Natural killer cell (primary cell): Measurements from ENCODE around the gene SRSF6. TPM values are rescaled to one million over a fixed set of nuclear protein-coding genes. Genes with fewer than 3 reads are reported as not detected.
A peak's percentile ranks its signal among the peaks of the same experiment; 100 is the strongest.

ENCODE experiments used
- ATAC-seq, 3 donors: fragments of 150-1000 bp in 2 of 3; fragments of 200-7000 bp in 1 of 3; cut with Tn5 transposase; 1 replicate in 1 of 3; 2 replicates in 2 of 3; pipeline ENCODE4 v1.10.0; 2021; ENCODE audit warnings: mild to moderate bottlenecking in 2 of 3, moderate library complexity in 2 of 3
- DNase-seq, 2 donors: peaks; one replicate each; pipeline versions ENCODE4 v3.0.0 to v3.0.0-alpha.2; 2013 to 2021; ENCODE audit warnings: mixed read lengths in 1 of 2
- H3K27ac ChIP-seq: one replicate; pipeline ENCODE4 v1.5.1; 2013; ENCODE audit warnings: mild to moderate bottlenecking, low read length
- H3K27me3 ChIP-seq: one replicate; pipeline ENCODE4 v1.6.1; 2013; ENCODE audit warnings: low read length; ENCODE audit not compliant: control insufficient read depth, insufficient read depth
- H3K36me3 ChIP-seq: one replicate; pipeline ENCODE4 v1.6.1; 2013; ENCODE audit warnings: low read length; ENCODE audit not compliant: control insufficient read depth, insufficient read depth
- H3K4me1 ChIP-seq: one replicate; pipeline ENCODE4 v1.6.1; 2013; ENCODE audit warnings: low read length; ENCODE audit not compliant: control insufficient read depth, insufficient read depth
- H3K4me3 ChIP-seq: one replicate; pipeline ENCODE4 v1.5.1; 2013; ENCODE audit warnings: low read length
- H3K9me3 ChIP-seq: one replicate; pipeline ENCODE4 v1.6.1; 2013; ENCODE audit warnings: low read length; ENCODE audit not compliant: control insufficient read depth, insufficient read depth
- H3K27ac Mint-ChIP-seq, 2 donors: one replicate each; pipeline ENCODE4 v1.8.0; 2022; ENCODE audit warnings: mild to moderate bottlenecking in 2 of 2, mixed read lengths in 2 of 2, moderate library complexity in 1 of 2
- H3K27me3 Mint-ChIP-seq, 2 donors: one replicate each; pipeline ENCODE4 v1.8.0; 2022; ENCODE audit warnings: low read depth in 2 of 2, mixed read lengths in 2 of 2
- H3K36me3 Mint-ChIP-seq: one replicate; pipeline ENCODE4 v1.8.0; 2022; ENCODE audit warnings: mixed read lengths
- H3K4me1 Mint-ChIP-seq, 2 donors: one replicate each; pipeline ENCODE4 v1.8.0; 2022; ENCODE audit warnings: mixed read lengths in 2 of 2
- H3K4me3 Mint-ChIP-seq: one replicate; pipeline ENCODE4 v1.8.0; 2022; ENCODE audit warnings: mild to moderate bottlenecking, moderate library complexity, mixed read lengths
- H3K9me3 Mint-ChIP-seq, 2 donors: one replicate each; pipeline ENCODE4 v1.8.0; 2022; ENCODE audit warnings: mixed read lengths in 2 of 2
- WGBS: methylation state at CpG from one replicate; pipeline ENCODE4 v1.1.7; 2013; ENCODE audit warnings: missing lambda C conversion rate; ENCODE audit not compliant: insufficient coverage; 5-methylcytosine and 5-hydroxymethylcytosine counted together
- intact Hi-C: fragments of 100-400 bp; cut with micrococcal nuclease; formaldehyde crosslinking; loops from one replicate; pipeline ENCODE4 v1.14.2; 2022
- total RNA-seq, 4 donors: library from RNA; stranded (reverse); fragments of 120-200 nt in 1 of 4; gene quantifications; one replicate each; pipeline versions ENCODE4 v1.2.3 to v1.2.4, GENCODE V29; 2013 to 2022
- TF ChIP-seq, protein P1 (sequence below): fragments of 200-600 bp; IDR thresholded peaks from one replicate; pipeline ENCODE4 v1.8.0; 2022; ENCODE audit warnings: antibody characterized with exemption

Gene SRSF6
- total RNA-seq, 3 donors from 2014 or later (not counting 1 experiment from before 2014, with no cell fraction given) = 184 to 252 (median 229) TPM

DNA sequence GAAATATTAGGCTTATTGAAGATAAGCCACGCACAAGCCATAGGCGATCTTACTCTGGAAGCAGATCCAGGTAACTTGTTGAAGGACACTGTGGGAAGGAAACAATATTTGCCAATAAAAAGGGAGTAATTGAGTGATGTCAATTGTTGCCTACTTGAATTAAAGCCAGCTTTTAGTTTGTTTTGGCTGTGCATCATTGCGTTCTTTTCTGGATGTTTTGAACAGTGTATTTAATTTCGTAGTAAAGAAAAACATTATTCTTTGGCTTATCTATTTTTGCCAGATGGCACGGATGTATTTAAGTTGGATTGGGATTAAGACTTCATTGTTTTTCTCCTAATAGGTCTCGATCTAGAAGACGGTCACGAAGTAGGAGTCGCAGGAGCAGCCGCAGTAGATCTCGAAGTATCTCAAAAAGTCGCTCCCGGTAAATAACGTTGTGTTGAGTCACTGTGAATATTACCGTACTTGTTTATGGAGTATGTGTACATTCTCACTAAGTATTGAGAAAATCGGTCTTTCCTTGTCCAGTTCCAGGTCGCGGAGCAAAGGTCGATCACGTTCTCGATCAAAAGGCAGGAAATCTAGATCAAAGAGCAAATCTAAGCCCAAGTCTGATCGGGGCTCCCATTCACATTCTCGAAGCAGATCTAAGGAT lies 2.6 kb downstream of the SRSF6 start:
- peaks cover 0 to 2% of the 10 kb centered on the region in 2 donors for H3K9me3 Mint-ChIP-seq
- DNase-seq = no peak
- H3K4me1 Mint-ChIP-seq = peaks cover 41 to 48% of the 10 kb centered on the region in 2 donors
- peak overlapping the region; percentile 98 to 99 for H3K27ac Mint-ChIP-seq
- ATAC-seq = no peak
- no peak overlapping the region for H3K27ac ChIP-seq
- peaks cover 59% of the 10 kb centered on the region for H3K36me3 ChIP-seq
- H3K9me3 ChIP-seq = no peaks in the 10 kb centered on the region
- 98% methylated on average over 22 of the region's 23 CpGs for WGBS
- no peaks in the 10 kb centered on the region for H3K27me3 ChIP-seq
- peaks cover 26% of the 10 kb centered on the region for H3K36me3 Mint-ChIP-seq
- TF ChIP-seq, protein P1, sequence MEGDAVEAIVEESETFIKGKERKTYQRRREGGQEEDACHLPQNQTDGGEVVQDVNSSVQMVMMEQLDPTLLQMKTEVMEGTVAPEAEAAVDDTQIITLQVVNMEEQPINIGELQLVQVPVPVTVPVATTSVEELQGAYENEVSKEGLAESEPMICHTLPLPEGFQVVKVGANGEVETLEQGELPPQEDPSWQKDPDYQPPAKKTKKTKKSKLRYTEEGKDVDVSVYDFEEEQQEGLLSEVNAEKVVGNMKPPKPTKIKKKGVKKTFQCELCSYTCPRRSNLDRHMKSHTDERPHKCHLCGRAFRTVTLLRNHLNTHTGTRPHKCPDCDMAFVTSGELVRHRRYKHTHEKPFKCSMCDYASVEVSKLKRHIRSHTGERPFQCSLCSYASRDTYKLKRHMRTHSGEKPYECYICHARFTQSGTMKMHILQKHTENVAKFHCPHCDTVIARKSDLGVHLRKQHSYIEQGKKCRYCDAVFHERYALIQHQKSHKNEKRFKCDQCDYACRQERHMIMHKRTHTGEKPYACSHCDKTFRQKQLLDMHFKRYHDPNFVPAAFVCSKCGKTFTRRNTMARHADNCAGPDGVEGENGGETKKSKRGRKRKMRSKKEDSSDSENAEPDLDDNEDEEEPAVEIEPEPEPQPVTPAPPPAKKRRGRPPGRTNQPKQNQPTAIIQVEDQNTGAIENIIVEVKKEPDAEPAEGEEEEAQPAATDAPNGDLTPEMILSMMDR = no peak
- intact Hi-C loops = no loop called here
- no peak overlapping the region for H3K4me3 ChIP-seq
- H3K4me3 Mint-ChIP-seq = peak overlapping the region; percentile 87
- peaks cover 0 to 3% of the 10 kb centered on the region in 2 donors for H3K27me3 Mint-ChIP-seq
- H3K4me1 ChIP-seq = peaks cover 16% of the 10 kb centered on the region

DNA sequence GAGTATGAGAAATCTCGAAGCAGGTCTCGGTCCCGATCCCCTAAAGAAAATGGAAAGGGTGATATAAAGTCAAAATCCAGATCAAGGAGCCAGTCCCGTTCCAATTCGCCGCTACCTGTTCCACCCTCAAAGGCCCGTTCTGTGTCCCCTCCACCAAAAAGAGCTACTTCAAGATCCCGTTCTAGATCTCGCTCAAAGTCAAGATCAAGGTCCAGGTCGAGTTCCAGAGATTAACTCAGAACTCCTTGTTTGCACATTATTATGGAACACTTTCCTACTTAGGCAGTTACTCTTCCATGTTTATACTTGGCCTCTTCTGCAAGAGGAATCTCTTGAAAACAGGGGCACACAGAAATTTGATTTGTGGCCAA lies 3.1 kb downstream of the SRSF6 start:
- Mint-ChIP-seq H3K4me3 (peak overlapping the region; percentile 45), H3K4me1 (peaks cover 41 to 48% of the 10 kb centered on the region in 2 donors), H3K27ac (peak overlapping the region; percentile 31 to 99), H3K27me3 (peaks cover 0 to 3% of the 10 kb centered on the region in 2 donors), H3K36me3 (peaks cover 26% of the 10 kb centered on the region), H3K9me3 (peaks cover 0 to 2% of the 10 kb centered on the region in 2 donors)
- H3K4me1 ChIP-seq = peaks cover 16% of the 10 kb centered on the region
- H3K27me3 ChIP-seq = no peaks in the 10 kb centered on the region
- H3K4me3 ChIP-seq = no peak overlapping the region
- H3K27ac ChIP-seq = no peak overlapping the region
- 99% methylated on average over 10 of the region's 10 CpGs for WGBS
- intact Hi-C loops = no loop called here
- TF ChIP-seq, protein P1 = no peak
- peak in 1 of 2 donors; percentile 26 for DNase-seq
- no peak for ATAC-seq
- H3K9me3 ChIP-seq = no peaks in the 10 kb centered on the region
- peaks cover 63% of the 10 kb centered on the region for H3K36me3 ChIP-seq

DNA sequence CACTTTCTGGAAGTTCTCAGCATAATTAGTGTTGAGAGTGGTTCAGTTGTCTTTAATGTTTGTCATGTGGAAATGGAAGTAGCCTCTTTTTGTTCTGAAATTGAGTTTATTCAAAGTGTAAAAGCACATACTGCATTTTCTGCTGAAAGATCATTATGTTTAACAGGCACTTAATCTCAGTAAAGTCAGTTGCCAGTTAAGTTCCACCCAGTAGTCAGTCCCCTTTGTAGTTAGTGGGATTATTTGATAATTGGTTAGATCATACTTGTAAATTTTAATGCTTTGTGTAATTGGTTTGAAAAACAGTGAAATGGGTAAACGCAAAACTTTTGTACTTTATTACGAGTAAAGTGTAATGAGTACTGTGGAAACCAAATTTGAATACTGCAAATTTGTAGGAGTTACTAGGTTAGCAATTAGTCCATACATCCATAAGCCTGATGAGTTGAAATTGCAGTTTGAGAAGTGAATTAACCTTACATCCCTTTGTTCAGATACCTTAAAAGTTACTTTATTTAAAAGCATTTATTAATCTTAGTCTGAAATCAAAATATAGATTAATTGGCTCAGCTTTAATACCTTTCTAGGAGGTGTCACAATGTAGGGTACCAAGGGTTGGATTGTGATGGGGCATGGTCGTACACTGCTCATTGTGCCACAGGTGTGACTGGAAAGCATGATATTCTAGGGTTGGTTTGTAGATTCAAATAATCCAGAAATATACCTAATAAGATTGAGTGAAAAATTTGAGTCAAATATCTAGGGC lies 4.4 kb downstream of the SRSF6 start:
- WGBS = 94% methylated on average over 3 of the region's 3 CpGs
- peaks cover 8% of the 10 kb centered on the region for H3K4me1 ChIP-seq
- peaks cover 70% of the 10 kb centered on the region for H3K36me3 ChIP-seq
- H3K27me3 ChIP-seq = no peaks in the 10 kb centered on the region
- Mint-ChIP-seq H3K27ac (peak overlapping the region in 1 of 2 donors; percentile 71), H3K4me3 (no peak overlapping the region), H3K36me3 (peaks cover 26% of the 10 kb centered on the region), H3K9me3 (no peaks in the 10 kb centered on the region), H3K27me3 (no peaks in the 10 kb centered on the region), H3K4me1 (peaks cover 39 to 46% of the 10 kb centered on the region in 2 donors)
- no peak overlapping the region for H3K4me3 ChIP-seq
- intact Hi-C loops = no loop called here
- H3K9me3 ChIP-seq = no peaks in the 10 kb centered on the region
- TF ChIP-seq, protein P1 = no peak
- DNase-seq (no peak), ATAC-seq (no peak)
- H3K27ac ChIP-seq = no peak overlapping the region
